GM11168 (cell line): ENCODE results near the gene GIMAP5.

ENCODE experiments used
- in situ Hi-C: fragments of 300-500 bp; cut with MboI; formaldehyde crosslinking; loops from one replicate; pipeline ENCODE4 v1.12.0; 2022; ENCODE audit warnings: low sequenced_read_pairs; ENCODE audit not compliant: unreplicated experiment

Gene GIMAP5

GRCh38 chr7:150737265-150738055, at the start of gene GIMAP5:
GIMAP5 (plus strand) TSS chr7:150737418; CDS start chr7:150740885, 3,467 bp downstream.
- in situ Hi-C loops: no loop called here

DNA sequence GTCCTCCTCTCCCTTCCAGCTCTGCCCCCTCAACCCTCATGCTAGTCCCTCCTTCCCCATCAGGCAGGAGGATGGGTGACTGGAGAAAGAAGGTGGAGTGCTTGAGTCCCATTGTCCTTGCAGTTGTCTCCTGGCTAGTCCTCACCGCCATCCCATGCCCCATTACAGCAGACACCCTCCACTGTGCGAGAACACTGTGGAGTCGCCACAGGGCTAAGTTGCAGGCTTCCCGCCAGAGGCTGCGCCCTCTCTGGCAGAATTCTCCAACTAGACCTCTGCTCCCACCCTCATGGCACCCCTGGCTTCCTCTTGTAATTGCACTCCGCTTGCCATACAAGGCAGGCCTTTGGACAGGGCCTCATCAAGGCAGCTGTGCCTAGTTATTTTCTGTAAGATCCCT, 48.6 kb upstream of the GIMAP5 start:
- in situ Hi-C loops: no loop called here

GRCh38 chr7:150695654-150696053, 41.6 kb upstream of the GIMAP5 start:
- in situ Hi-C loops: no loop called here

GRCh38 chr7:150703209-150703608, 34.0 kb upstream of the GIMAP5 start:
- in situ Hi-C loops: no loop called here

DNA sequence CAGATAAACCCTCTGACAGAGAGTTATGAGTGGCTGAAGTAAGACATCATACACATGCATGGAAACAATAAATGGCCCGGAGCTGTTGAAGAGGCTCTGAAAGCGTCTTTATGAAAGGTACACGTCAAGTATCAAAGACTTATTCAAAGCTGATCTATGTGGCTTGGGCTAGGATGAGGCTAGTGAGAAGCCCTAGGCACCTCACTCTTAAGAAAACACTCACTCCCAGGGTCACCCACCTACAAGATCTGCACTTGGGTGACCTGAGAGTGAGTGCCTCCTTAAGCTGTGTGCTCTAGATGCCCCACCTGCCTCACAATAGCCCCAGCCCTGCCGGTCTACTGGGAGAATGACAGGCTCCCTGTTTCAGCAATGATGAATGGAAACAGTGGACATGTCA, 21.9 kb upstream of the GIMAP5 start:
- in situ Hi-C loops: no loop called here

- in situ Hi-C loops: no loop called here
These were observed 21.5 kb upstream of the GIMAP5 start for GRCh38 chr7:150715738-150716137.

- in situ Hi-C loops: no loop called here
These were observed 20.9 kb upstream of the GIMAP5 start, which contains the start of gene GIMAP1 for GRCh38 chr7:150716368-150716767. GIMAP1 (plus strand) TSS chr7:150716613; CDS start chr7:150719048, 2,435 bp downstream.

- in situ Hi-C loops: no loop called here
These were observed 20.3 kb upstream of the GIMAP5 start for GRCh38 chr7:150716939-150717338.

DNA sequence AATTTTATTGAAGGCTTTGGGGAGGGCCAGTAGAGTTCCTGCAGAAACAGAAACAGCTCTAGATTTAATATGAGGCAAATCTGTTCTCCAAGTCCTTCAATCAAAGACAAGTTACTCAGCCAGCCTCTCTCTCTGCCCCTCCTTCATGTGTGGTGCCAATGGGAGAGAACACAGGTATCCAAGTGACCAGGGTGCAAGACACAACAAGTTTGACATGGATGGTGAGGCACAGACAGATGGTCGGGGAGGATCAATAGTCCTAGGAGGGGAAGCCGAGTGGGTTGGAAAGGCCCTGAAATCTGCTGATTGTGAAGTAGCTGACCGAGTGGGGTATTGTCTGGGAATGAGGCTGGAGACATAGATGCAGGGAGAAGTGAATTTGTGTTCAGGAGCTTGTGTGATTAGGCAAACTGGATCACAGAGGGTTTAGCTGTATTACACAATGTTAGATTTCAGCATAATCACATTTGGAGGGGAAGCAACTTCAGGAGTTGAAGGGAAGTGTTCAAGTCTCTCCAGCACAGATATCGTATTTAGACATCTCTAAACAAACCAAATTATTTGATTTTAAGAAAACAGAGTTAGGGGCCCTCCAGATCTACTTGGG, 19.3 kb upstream of the GIMAP5 start:
- in situ Hi-C loops: no loop called here

DNA sequence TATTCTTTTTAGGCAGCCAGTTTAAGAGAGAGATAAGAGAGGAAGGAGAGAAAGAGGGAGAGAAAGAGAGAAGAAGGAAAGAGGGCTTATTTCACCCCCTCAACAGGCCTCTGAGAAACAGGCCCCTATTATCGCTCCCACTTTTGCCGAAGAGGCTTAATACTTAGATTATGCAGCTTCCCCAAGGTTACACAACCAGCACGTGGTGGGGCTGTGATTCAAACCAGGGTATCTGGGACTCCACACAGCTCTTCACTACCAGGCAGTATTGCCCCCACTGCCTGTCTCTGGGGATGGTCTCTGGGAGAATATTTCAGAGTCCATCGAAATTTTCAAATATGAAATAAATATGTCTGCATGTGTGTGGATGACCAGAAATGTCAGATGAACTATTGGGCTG, 17.8 kb upstream of the GIMAP5 start:
- in situ Hi-C loops: no loop called here

DNA sequence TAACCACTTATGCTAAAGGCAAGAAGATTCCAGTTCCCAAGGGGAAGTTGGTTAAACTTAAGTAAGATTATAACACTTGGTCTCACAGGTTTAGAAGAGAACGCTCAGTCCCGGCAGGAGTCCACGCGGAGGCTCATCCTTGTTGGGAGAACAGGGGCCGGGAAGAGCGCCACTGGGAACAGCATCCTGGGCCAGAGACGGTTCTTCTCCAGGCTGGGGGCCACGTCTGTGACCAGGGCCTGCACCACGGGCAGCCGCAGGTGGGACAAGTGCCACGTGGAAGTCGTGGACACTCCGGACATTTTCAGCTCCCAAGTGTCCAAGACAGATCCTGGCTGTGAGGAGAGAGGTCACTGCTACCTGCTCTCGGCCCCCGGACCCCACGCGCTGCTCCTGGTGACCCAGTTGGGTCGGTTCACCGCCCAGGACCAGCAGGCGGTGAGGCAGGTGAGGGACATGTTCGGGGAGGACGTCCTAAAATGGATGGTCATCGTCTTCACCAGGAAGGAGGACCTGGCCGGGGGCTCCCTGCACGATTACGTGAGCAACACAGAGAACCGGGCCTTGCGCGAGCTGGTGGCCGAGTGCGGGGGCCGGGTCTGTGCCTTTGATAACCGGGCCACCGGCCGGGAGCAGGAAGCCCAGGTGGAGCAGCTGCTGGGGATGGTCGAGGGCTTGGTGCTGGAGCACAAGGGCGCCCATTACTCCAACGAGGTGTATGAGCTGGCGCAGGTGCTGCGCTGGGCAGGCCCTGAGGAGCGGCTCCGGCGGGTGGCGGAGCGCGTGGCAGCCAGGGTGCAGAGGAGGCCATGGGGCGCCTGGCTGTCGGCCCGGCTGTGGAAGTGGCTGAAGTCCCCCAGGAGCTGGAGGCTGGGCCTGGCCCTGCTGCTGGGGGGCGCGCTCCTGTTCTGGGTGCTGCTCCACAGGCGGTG, 17.0 kb upstream of the GIMAP5 start:
- in situ Hi-C loops: no loop called here

DNA sequence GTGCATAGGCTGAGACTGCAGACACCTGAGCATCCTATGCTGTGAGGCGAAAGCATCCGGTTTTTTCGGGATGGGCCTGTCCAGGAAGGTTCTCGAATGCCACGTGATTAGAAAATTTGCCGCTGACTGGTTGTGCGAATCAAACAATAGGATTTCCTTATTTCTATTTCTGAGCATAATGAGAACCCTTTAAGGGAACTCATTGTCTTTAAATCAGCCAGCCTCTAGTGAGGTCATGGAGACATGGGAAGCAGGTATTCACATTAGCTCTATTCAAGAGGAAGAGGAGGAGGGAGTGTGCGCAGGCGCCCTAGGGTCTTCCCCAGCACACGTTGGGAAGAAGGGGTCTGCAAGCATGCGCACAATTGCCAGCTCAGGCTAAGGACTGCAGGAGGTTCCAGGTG, 15.2 kb upstream of the GIMAP5 start:
- in situ Hi-C loops: no loop called here

GRCh38 chr7:150722431-150722931, 14.7 kb upstream of the GIMAP5 start:
- in situ Hi-C loops: no loop called here

- in situ Hi-C loops: no loop called here
These were observed 13.8 kb upstream of the GIMAP5 start for GRCh38 chr7:150723467-150723866.

DNA sequence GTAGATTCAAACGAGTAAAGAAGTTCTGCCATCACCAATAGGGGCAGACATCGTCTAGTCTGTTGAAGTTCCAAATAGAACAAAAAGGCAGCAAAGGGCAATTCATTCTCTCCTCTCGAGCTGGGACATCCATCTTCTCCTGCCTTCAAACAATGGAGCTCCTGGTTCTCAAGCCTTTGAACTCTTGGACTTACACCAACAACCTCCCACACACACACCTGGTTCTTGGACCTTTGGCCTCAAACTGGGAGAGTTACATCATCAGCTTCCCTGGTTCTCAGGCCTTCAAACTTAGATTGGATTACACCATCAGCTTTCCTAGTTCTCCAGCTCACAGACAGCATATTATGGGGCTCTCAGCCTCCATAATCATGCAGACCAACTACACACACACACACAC, 9.8 kb upstream of the GIMAP5 start:
- in situ Hi-C loops: no loop called here

GRCh38 chr7:150728011-150728410, 9.2 kb upstream of the GIMAP5 start:
- in situ Hi-C loops: no loop called here

- in situ Hi-C loops: no loop called here
These were observed 8.6 kb upstream of the GIMAP5 start for GRCh38 chr7:150728609-150729008.

DNA sequence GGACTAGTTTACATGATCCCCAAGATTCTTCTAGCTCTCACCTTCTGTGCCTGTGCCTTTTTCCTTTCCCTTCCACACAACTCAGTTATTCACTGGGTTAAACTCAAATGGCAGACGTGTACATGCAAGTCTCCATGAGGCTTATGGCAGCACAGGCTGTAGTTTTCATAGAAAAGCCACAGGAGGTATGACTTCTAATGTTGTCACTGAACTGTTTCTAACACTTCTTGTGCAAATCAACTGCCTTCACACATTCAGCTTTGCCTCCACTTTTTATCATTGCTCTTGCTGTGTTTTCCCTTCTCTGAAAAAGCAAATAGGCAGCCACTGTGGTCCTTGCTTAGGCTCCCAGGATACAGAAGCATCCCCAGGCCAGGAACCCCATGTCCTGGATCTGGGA, 5.3 kb upstream of the GIMAP5 start:
- in situ Hi-C loops: no loop called here

DNA sequence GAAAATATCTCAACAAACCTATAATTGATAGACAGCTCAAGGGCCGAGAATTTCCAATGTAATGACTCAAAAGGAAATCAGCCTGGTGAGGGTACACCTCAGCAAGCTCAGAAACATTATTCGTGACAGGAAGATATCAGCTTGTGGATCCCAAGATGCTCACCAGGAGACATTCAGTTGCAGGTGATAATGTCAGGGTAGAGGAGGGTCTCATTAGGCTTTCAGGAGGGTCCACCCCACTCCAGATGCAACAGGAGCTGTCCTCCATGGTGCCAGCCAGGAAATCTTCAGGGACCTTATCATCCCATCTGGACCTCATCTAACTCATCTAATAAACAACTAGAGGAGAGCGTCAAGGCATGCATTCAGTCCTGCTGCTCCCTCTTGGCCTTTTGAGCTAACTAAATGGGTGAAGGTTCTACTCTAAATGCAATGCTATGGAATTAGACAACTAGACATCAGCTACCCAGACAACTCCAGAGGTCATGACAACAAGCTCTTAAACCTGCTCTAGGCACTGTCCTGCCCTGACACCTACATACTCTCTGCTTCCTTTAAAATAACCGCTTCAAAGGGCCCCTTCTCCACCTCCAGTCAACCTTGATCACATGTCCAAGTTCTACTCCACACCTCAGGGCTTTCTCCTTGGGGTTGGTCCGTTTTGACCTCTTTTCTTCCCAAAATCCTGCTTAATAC, 4.3 kb upstream of the GIMAP5 start:
- in situ Hi-C loops: no loop called here

DNA sequence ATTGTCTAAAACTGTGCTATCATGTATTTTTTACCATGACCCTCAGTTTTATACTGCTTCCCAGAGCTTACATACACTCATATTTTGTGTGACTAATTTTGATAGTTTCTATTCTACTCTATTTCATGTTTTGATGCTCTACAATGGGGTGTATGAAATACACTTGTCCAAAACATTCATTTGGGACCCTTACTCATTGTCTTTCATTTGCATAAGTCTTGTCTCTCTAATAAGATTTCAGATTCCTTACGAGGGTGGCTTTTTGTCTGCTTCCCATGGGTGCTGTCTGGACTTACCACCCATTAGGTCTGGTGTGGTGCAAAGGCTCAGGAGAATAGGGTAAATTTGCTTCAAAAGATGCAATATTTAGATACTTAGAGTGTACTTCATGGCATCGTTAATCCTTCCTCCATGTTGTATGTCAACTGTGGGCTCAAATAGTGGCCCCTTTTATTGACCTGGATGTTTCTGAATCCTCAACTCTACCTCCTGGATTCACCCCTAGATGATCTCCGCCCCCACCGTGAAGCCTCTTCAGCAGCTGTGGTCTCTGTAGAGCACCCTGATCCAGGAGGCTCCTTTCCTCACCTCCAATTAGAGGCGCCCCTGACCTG, 3.6 kb upstream of the GIMAP5 start:
- in situ Hi-C loops: no loop called here
